ENCODE data around the gene ESR1. TPM values are rescaled to one million over a fixed set of nuclear protein-coding genes. Genes with fewer than 3 reads are reported as not detected.
"Not testable (repeated sequence)": the region's sequence is repeated elsewhere in the genome, so short reads cannot be mapped to it uniquely, and the experiment has no call there.

ESR1 gene
- total and polyA plus RNA-seq, 9 of the 15 experiments (the other 6 are each of a cell fraction or from before 2014, with no cell fraction given): 0.03 to 0.27 (median 0.08) TPM; not detected in 1

DNA sequence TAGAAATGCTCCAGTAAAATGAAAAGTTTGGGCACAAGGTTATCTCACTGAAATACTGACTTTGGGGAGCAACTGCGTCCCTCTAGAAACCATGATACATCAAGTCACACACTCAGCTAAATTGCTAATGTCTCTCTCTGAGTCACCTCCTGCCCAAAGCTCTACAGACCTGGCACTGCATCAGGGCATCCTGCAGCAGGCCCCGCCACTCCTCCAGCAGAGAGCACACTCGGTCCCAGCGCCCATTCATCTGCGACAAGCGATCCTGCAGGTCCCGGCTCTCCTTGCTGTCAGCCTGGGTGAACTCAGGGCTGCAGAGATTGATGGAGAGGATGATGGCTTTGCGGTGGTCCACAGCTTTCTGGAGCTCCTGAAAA lies 329.0 kb downstream of the ESR1 start:
- BruUV-seq (replicated peaks): no TSS peak
- H3K4me2 ChIP-seq (ENCODE audit: insufficient read depth, low read length): no peak overlapping the region
- peaks cover 6 to 12% of the 10 kb centered on the region in 2 experiments; a peak in 4 of 5 replicates for H3K27me3 ChIP-seq (ENCODE audit: control insufficient read depth in 2 of 2, insufficient read depth in 2 of 2, low read length in 2 of 2)
- intact Hi-C loops (cut with micrococcal nuclease): no loop called here
- in situ Hi-C loops (cut with MboI): no loop called here
- POLR2A ChIA-PET: interaction anchor here (0.6 kb wide), 1 partner anchor 177 kb away, joined by 3 read pairs; no protein-coding TSS in a partner anchor
- H3K9me1 ChIP-seq (ENCODE audit: control insufficient read depth, insufficient read depth, low read length): no peaks in the 10 kb centered on the region
- H2AFZ ChIP-seq (ENCODE audit: low read depth, low read length): no peak overlapping the region
- no peaks in the 10 kb centered on the region for H4K20me1 ChIP-seq (replicated peaks; ENCODE audit: control insufficient read depth, insufficient read depth, low read length)
- H3K4me3 ChIP-seq: no peak overlapping the region
- no peak for ATAC-seq
- H3K36me3 ChIP-seq (ENCODE audit: control insufficient read depth, insufficient read depth, low read length): no peaks in the 10 kb centered on the region
- CTCF ChIA-PET (ENCODE audit: low intra/inter-chr PET ratio): interaction anchor here (0.6 kb wide), 1 partner anchor 14 kb away, joined by 3 read pairs; no protein-coding TSS in a partner anchor
- TF ChIP-seq, protein P1, sequence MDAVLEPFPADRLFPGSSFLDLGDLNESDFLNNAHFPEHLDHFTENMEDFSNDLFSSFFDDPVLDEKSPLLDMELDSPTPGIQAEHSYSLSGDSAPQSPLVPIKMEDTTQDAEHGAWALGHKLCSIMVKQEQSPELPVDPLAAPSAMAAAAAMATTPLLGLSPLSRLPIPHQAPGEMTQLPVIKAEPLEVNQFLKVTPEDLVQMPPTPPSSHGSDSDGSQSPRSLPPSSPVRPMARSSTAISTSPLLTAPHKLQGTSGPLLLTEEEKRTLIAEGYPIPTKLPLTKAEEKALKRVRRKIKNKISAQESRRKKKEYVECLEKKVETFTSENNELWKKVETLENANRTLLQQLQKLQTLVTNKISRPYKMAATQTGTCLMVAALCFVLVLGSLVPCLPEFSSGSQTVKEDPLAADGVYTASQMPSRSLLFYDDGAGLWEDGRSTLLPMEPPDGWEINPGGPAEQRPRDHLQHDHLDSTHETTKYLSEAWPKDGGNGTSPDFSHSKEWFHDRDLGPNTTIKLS (IDR thresholded peaks at IDR 0.05; ENCODE audit: borderline replicate concordance, low read depth): no peak
- TF ChIP-seq, protein P2, sequence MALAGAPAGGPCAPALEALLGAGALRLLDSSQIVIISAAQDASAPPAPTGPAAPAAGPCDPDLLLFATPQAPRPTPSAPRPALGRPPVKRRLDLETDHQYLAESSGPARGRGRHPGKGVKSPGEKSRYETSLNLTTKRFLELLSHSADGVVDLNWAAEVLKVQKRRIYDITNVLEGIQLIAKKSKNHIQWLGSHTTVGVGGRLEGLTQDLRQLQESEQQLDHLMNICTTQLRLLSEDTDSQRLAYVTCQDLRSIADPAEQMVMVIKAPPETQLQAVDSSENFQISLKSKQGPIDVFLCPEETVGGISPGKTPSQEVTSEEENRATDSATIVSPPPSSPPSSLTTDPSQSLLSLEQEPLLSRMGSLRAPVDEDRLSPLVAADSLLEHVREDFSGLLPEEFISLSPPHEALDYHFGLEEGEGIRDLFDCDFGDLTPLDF (CRISPR knock-in tag; IDR thresholded peaks at IDR 0.05): no peak
- no peak for TF ChIP-seq ZNF197 (CRISPR knock-in tag; IDR thresholded peaks at IDR 0.05; ENCODE audit: low read depth)
- FAIRE-seq: no peak
- WGBS (ENCODE audit: insufficient coverage, low coverage, missing lambda C conversion rate): 0% methylated on average over 8 of the region's 8 CpGs
- H3K4me1 ChIP-seq (replicated peaks in 1 of 2; ENCODE audit: control insufficient read depth in 2 of 2, insufficient read depth in 2 of 2, low read length in 2 of 2): no peaks in the 10 kb centered on the region
- no peak for DNase-seq (ENCODE audit: extremely low read depth in 1 of 4, low spot score in 3 of 4)
- no peaks in the 10 kb centered on the region for H3K9me3 ChIP-seq (replicated peaks; ENCODE audit: control insufficient read depth, insufficient read depth, low read depth, low read length)
- H3K27ac ChIP-seq (ENCODE audit: extremely low read depth, low read depth, low read length): no peak overlapping the region
- H3K79me2 ChIP-seq (ENCODE audit: control insufficient read depth, insufficient read depth, low read length): no peaks in the 10 kb centered on the region
- no peak overlapping the region for H3K9ac ChIP-seq (ENCODE audit: insufficient read depth in 1 of 2, low read depth in 2 of 2, low read length in 2 of 2)

DNA sequence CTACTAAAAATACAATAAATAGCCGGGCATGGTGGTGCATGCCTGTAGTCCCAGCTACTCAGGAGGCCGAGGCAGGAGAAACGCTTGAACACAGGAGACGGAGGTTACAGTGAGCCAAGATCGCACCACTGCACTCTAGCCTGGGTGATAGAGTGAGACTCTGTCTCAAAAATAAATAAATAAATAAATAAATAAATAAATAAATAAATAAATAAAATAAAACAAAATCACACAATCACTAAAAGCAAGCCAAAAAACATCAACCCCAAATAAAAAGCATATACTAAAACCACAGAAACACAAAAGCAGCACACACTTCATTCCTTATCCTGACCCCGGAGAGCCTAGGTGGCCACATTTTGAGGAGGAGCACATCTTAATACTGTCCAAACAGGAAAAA lies 330.9 kb downstream of the ESR1 start:
- H4K20me1 ChIP-seq (replicated peaks; ENCODE audit: control insufficient read depth, insufficient read depth, low read length); H3K36me3 ChIP-seq (ENCODE audit: control insufficient read depth, insufficient read depth, low read length); H2AFZ ChIP-seq (ENCODE audit: low read depth, low read length); H3K79me2 ChIP-seq (ENCODE audit: control insufficient read depth, insufficient read depth, low read length); FAIRE-seq; H3K9ac ChIP-seq (ENCODE audit: insufficient read depth in 1 of 2, low read depth in 2 of 2, low read length in 2 of 2); H3K4me3 ChIP-seq; H3K4me1 ChIP-seq (replicated peaks in 1 of 2; ENCODE audit: control insufficient read depth in 2 of 2, insufficient read depth in 2 of 2, low read length in 2 of 2); CTCF ChIA-PET (ENCODE audit: low intra/inter-chr PET ratio); BruUV-seq (replicated peaks); H3K4me2 ChIP-seq (ENCODE audit: insufficient read depth, low read length); intact Hi-C loops (cut with micrococcal nuclease); DNase-seq (ENCODE audit: extremely low read depth in 1 of 4, low spot score in 3 of 4); in situ Hi-C loops (cut with MboI); H3K27ac ChIP-seq (ENCODE audit: extremely low read depth, low read depth, low read length); ATAC-seq; H3K9me3 ChIP-seq (replicated peaks; ENCODE audit: control insufficient read depth, insufficient read depth, low read depth, low read length); H3K9me1 ChIP-seq (ENCODE audit: control insufficient read depth, insufficient read depth, low read length): not testable (repeated sequence)
- H3K27me3 ChIP-seq (ENCODE audit: control insufficient read depth in 2 of 2, insufficient read depth in 2 of 2, low read length in 2 of 2): peaks cover 8 to 15% of the 10 kb centered on the region in 2 experiments; a peak in 4 of 5 replicates
- POLR2A ChIA-PET: interaction anchor here (0.6 kb wide), 1 partner anchor 9 kb away, joined by 3 read pairs; no protein-coding TSS in a partner anchor
- WGBS (ENCODE audit: insufficient coverage, low coverage, missing lambda C conversion rate): under 1% methylated on average over 6 of the region's 6 CpGs
